Effector memory CD4-positive, alpha-beta T cell (primary cell): Measurements from ENCODE around the gene PRR33.

ENCODE experiments used
- DNase-seq, 3 donors: peaks; one replicate each; pipeline ENCODE4 v3.0.0-alpha.2; 2020
- H3K27ac ChIP-seq: 2 replicates; pipeline ENCODE4 v1.7.0; 2013; ENCODE audit warnings: mild to moderate bottlenecking, low read length, moderate library complexity; ENCODE audit not compliant: insufficient read depth, poor library complexity, severe bottlenecking
- H3K27me3 ChIP-seq: replicated peaks from 2 replicates; pipeline ENCODE4 v1.7.0; 2013; ENCODE audit warnings: mild to moderate bottlenecking, low read length; ENCODE audit not compliant: insufficient read depth, control insufficient read depth, poor library complexity, severe bottlenecking
- H3K36me3 ChIP-seq: 2 replicates; pipeline ENCODE4 v1.7.0; 2013; ENCODE audit warnings: mild to moderate bottlenecking, low read length, moderate library complexity; ENCODE audit not compliant: control insufficient read depth, insufficient read depth
- H3K4me1 ChIP-seq: 2 replicates; pipeline ENCODE4 v1.7.0; 2013; ENCODE audit warnings: low read length, mild to moderate bottlenecking; ENCODE audit not compliant: control insufficient read depth, insufficient read depth, poor library complexity, severe bottlenecking
- H3K4me3 ChIP-seq: 2 replicates; pipeline ENCODE4 v1.7.0; 2013; ENCODE audit warnings: low read length, low read depth, mild to moderate bottlenecking; ENCODE audit not compliant: insufficient read depth, poor library complexity, severe bottlenecking
- H3K9me3 ChIP-seq: 2 replicates; pipeline ENCODE4 v1.7.0; 2013; ENCODE audit warnings: mild to moderate bottlenecking, low read length, moderate library complexity; ENCODE audit not compliant: control insufficient read depth

The PRR33 gene

DNA sequence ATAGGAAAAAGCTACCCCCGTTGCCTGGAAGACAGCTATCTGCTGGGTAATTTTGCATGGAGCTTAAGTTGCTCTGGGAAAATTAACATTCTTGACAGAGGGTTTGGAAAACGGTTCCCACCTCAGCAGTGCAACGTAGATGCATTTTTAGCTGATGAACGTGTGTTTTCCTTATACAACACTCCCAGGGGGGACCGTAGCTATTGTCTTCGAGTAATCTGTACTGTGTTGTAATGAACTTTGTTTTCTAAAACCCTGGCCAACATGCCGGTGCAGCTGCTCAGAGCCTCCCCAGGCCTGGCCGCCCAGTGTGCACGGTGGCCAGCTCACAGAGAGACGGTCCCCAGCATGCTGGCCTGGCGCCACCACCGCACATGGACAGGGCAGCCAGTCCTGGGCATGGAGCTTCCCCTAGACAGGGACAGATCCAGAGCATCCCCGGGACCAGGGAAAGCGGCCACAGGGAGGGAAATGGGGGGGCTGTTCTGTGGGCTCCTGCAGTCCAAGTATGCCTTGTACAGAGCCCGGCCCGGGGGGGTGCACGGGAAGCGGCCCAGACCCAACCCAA, 30.0 kb upstream of the PRR33 start:
- no peaks in the 10 kb centered on the region for H3K4me1 ChIP-seq
- H3K36me3 ChIP-seq, result no peaks in the 10 kb centered on the region
- H3K9me3 ChIP-seq, result no peaks in the 10 kb centered on the region
- no peak overlapping the region for H3K27ac ChIP-seq
- no peak overlapping the region for H3K4me3 ChIP-seq
- DNase-seq, result no peak
- H3K27me3 ChIP-seq, result no peaks in the 10 kb centered on the region

DNA sequence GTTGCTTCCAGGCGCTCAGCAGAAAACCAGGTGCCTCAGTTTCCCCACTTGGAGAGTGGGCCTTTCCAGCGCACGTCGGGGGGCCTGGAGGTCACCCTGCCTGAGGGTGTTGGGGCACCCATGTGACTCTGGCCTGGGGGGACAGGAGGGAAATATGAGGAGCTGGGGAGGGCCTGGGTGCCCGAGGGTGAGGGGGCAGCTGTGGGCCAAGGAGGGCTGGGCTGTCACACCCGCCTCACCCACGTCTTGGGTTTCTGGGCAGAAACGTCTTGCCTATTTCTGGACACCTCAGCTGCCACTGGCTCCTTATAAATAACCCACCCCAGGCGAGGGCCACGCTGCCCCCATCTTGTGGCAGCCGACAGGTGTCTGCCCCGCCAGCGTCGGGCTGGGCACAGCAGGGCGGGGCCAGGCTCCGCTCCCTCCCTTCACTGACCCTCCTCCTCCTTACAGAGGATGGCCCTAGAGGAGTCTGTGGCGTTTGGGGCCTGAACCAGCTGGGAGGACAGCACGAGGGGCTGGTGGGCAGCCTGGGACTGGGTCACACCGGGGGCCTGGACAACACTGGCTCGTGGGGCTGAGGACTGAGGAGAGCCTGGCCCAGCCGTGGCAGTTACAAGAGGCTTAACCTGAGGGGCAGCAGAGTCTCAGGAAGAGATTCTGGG, 29.3 kb upstream of the PRR33 start:
- H3K9me3 ChIP-seq, result no peaks in the 10 kb centered on the region

DNA sequence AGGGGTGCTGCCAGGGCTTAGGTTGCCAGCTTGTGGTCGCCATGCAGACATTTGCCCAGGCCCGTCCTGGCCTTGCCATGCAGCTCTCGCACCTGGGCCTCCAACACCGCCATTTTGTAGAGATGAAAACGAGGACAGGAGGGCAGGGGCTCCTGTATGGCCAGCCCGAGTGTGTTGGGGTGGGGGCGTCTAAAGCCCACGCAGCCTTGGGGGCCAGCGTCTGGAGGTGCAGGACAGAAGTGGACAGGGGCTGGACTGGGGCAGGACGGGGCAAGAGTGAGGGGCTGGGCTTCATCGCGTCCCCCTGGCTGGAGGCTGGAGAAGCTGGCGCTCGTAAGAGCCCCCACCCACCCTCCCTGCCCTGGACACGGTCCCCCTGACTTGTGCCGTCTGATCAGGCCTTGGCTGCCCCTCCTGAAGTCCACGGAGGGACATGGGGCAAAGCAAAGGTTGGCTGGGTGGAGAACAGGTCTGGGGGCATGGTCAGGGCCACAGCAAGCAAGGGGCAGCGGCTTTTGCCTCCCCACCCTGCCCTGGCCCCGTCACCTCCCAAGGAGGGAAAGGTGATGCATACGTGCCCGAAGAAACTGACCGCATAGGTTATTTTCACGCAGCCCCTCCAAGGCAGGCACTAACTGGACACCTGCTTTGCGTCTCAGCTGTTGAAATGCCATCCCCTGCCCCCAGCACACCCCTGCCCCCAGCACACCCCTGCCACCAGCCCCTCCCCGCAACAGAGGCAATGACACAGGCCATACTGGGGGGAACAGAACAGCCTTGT, 28.6 kb upstream of the PRR33 start:
- H3K27ac ChIP-seq, result no peak overlapping the region
- no peaks in the 10 kb centered on the region for H3K9me3 ChIP-seq
- H3K27me3 ChIP-seq, result no peaks in the 10 kb centered on the region
- DNase-seq, result no peak
- H3K4me1 ChIP-seq, result no peaks in the 10 kb centered on the region
- H3K4me3 ChIP-seq, result no peak overlapping the region
- H3K36me3 ChIP-seq, result no peaks in the 10 kb centered on the region

More for the DNA sequence above, 29.3 kb upstream of the PRR33 start:
- Histone ChIP-seq H3K4me3 (no peak overlapping the region), H3K27ac (no peak overlapping the region), H3K27me3 (no peaks in the 10 kb centered on the region), H3K36me3 (no peaks in the 10 kb centered on the region), H3K4me1 (no peaks in the 10 kb centered on the region)
- no peak for DNase-seq

DNA sequence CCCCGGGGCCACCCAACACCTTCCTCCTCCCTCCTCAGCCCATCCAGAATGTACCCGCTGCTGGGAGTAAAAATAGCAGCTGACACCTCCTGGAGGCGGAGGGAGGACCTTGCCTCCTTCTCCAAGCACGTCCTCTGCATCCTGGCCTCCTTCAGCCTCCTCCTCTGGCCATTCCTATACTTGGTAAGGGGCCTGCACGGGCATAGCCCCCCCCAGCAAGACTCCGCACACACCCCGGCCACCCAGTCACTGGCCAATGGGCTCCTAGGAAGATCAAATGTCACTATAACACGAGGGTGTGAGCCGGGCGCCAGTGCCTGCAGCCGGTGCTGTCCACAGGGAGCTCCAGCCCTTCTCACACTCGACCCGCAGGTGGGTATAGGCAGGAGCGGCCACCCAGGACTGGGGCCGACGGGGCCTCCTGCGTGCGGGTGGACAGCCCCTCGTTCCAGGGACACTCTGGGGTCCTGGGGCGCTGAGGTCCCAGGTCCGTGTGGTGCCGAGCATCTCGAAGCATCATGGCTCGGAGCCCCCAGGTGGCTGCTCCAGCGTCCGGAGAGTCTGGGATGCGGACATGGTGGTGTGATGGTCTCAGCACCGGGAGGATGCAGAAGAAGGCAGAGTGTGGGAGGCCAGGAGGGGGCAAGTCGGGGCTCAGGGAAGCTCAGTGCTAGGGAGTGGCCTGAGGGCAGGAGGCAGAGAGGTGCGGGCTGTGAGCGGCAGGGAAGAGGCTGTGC, 27.9 kb upstream of the PRR33 start, which contains the start of gene TNNT3:
TSS of gene TNNT3 (plus strand) at position 313 of the 737 bp plus-strand sequence. CDS start 3,172 bp downstream, outside the sequence.
- no peak within 1 kb of the TSS for H3K4me3 ChIP-seq
- no peaks in the 10 kb centered on the region for H3K4me1 ChIP-seq
- no peaks in the 10 kb centered on the region for H3K27me3 ChIP-seq
- H3K27ac ChIP-seq, result no peak within 1 kb of the TSS
- DNase-seq, result no peak
- H3K9me3 ChIP-seq, result no peaks in the 10 kb centered on the region
- H3K36me3 ChIP-seq, result no peaks in the 10 kb centered on the region

DNA sequence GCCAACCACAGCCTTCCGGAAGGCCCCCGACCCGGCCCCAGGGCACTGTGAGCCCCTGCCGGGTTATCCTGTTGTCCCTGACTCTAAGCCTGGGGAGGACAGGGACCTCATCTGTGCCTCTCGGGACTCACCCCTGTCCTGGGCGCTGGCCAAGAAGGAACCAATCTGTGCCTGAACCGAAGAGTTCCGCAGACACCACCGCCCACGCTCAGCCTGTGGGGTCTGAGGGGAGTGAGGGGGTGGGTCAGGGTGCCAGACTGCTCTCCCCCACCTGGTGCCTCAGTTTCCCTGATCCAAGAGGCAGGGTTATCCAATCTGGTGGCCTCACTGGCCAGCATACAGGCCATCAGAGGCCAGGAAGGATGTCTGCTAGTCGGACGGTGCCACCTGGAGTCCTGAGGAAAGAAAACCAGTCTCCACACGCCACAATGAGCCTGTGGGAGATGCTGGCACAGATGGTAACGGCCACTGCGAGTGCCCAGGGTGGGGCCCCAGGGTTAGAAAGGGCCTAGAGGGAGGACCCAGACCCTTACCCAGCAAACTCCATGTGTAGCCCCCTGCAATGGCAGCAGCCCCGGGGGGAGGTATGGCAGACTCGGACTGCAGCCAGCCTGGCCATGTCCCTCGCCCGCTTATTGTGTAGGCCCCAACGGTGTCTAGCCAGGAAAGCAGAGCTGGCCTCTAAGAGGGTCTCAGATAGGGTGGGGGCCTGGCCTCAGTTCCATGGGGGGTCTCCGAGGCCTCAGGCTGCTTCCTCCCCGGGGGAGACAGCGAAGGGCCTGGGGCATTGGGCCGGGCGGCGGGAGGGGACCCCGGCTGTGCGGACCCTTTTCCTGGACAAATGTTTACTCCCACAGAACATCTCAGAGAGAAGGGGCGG, 27.0 kb upstream of the PRR33 start:
- DNase-seq, result no peak
- no peaks in the 10 kb centered on the region for H3K27me3 ChIP-seq
- H3K4me3 ChIP-seq, result no peak overlapping the region
- H3K9me3 ChIP-seq, result no peaks in the 10 kb centered on the region
- H3K27ac ChIP-seq, result no peak overlapping the region
- no peaks in the 10 kb centered on the region for H3K36me3 ChIP-seq
- no peaks in the 10 kb centered on the region for H3K4me1 ChIP-seq

DNA sequence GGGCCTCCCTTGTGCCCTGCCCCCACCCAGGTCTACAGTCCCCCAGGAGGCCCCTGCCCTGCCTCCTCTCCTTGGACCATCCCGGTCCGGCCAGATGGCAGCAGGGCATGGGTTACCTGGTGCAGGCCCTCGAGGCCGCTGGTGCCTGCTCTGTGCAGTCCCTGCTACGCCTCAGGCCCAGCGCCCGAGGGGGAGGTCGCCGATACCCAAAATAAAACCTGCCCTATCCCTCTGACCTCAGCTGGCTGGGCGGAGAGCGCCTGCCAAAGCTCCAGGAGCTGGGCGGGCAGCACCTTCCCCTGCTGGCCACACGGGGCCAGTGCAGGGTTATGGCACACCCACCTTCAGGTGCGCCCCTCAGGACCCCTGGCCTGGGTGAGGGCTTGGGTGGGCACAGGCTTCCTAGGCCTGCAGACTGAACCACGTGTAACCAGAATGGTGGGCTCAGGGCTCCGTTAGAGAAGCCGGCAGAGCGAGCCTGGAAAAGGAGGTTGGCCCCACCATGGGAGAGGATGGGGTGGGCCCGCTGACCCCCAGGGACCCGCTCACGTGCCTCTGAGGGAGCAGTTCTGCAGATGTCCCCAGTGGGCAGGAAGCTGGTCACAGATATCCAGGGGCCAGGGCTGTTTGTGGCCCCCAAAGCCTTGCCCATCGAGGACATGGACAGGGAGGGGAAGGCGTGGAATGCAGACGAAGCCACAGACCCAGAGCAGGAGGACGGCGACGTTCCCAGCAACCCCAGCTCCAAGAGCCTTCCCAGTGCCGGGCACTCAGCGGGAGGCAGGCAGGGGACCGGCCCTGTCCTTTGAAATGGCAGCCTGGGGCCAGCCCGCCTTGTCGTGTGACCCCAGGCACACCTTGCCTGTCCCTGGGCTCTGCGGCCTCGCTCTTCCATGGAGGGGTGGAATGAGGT, 26.1 kb upstream of the PRR33 start:
- no peak for DNase-seq
- no peaks in the 10 kb centered on the region for H3K4me1 ChIP-seq
- no peak overlapping the region for H3K4me3 ChIP-seq
- H3K36me3 ChIP-seq, result no peaks in the 10 kb centered on the region
- H3K9me3 ChIP-seq, result no peaks in the 10 kb centered on the region
- no peak overlapping the region for H3K27ac ChIP-seq
- H3K27me3 ChIP-seq, result no peaks in the 10 kb centered on the region

DNA sequence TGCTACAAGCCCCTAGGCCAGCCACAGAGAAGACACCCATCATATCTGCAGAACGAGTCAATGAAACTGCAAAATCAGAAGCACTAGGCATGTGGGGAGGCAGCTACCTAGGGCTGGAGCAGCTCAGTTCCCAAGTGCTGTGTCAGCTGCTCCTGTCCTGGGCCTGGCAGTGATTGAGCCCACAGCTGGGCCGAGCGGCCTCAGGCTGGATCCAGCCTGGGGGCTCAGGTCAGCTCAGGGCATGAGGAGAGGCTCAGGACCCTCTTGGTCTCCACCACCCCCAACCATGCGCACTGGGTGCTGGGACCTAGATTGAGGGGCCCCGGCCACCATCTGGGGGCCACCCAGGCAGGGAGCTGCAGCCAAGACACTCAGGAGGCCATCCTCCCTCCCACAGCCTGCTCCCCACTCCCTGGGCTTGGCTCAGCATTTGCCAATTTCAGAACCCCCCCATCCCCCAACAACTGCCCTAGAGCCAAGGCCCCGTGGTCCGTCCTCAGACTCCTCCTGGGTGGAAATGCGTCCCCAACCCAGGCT, 25.4 kb upstream of the PRR33 start:
- DNase-seq, result no peak
- Histone ChIP-seq H3K9me3 (no peaks in the 10 kb centered on the region), H3K36me3 (no peaks in the 10 kb centered on the region), H3K27me3 (no peaks in the 10 kb centered on the region), H3K4me1 (no peaks in the 10 kb centered on the region), H3K4me3 (no peak overlapping the region), H3K27ac (no peak overlapping the region)

DNA sequence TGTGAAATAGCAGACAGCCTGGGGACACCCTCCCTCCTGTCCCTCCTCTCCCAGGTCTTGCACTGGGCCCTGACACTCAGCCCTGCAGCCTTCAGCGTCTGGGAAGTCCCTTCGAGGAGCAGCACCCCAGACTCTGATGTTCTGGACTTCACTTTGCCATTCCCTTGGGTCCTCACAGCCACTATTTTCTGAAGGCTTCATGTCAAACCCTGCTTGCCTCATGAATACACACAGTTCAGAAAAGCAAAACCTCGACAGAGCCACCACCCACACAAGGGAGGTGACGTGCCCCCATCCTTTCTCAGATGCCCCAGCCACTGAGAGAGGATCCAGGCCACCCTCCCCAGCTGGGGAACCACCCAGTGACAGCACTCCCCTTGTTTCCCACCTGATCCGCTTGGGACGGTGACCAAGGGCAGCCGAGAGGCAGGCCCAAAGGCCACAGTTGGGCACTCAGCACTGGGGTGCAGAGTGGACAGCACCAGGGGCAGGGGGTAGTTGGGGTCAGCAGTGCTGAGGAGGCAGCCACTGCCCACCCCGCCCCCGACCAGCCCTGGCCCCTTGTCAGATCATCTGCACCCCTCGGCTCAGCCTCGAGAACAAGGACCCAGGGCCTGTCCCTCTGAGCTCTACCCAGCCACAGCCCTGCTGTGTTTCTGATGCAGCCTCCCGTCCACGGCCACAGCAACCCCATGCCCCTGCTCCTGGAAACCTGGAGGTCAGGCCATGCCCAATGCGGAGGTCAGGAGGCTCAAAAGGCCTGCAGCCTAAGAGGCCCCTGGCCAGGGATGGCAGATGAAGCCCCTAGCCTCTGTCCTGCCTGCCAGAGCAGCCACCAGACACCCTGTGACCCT, 24.7 kb upstream of the PRR33 start:
- no peaks in the 10 kb centered on the region for H3K27me3 ChIP-seq
- no peaks in the 10 kb centered on the region for H3K4me1 ChIP-seq
- no peak overlapping the region for H3K4me3 ChIP-seq
- H3K36me3 ChIP-seq, result no peaks in the 10 kb centered on the region
- DNase-seq, result no peak
- H3K9me3 ChIP-seq, result no peaks in the 10 kb centered on the region
- H3K27ac ChIP-seq, result no peak overlapping the region
